CD4-positive, alpha-beta T cell treated with Interleukin-1 beta for 1 hour (primary cell): ENCODE measurements around the gene ATG101.

Source experiments
- DNase-seq, 2 donors: peaks; one replicate each; pipeline ENCODE4 v3.0.0-alpha.2; 2020 to 2022

Gene ATG101

GRCh38 chr12:52069327-52070184 is at the start of gene ATG101:
ATG101 (plus strand) TSS chr12:52069978; CDS start chr12:52073651, 3,673 bp downstream.
- DNase-seq = peak; percentile 90 to 92

- peak; percentile 71 to 72 for DNase-seq
Observed at GRCh38 chr12:52020539-52021336, 49.0 kb upstream of the ATG101 start.

GRCh38 chr12:52022841-52023181 is 47.0 kb upstream of the ATG101 start:
- no peak for DNase-seq

- DNase-seq = peak; percentile 88 to 89
Observed at GRCh38 chr12:52023182-52023975, 46.4 kb upstream of the ATG101 start.

GRCh38 chr12:52023976-52024688 is 45.6 kb upstream of the ATG101 start:
- no peak for DNase-seq

GRCh38 chr12:52024845-52025230 is 44.9 kb upstream of the ATG101 start:
- DNase-seq = peak in 1 of 2 donors; percentile 64

- no peak for DNase-seq
Observed at GRCh38 chr12:52026263-52026662, 43.5 kb upstream of the ATG101 start.

GRCh38 chr12:52027085-52027843 is 42.5 kb upstream of the ATG101 start:
- DNase-seq = no peak

- DNase-seq = no peak
Observed at GRCh38 chr12:52029685-52030084, 40.1 kb upstream of the ATG101 start.

GRCh38 chr12:52032446-52032803 is 37.4 kb upstream of the ATG101 start:
- DNase-seq = peak in 1 of 2 donors; percentile 24

- DNase-seq = peak; percentile 91 to 95
Observed at GRCh38 chr12:52032804-52033445, 36.9 kb upstream of the ATG101 start.

- DNase-seq = peak in 1 of 2 donors; percentile 31
Observed at GRCh38 chr12:52033446-52034140, 36.2 kb upstream of the ATG101 start.

- DNase-seq = no peak
Observed at GRCh38 chr12:52035190-52035589, 34.6 kb upstream of the ATG101 start.

GRCh38 chr12:52035926-52036325 is 33.9 kb upstream of the ATG101 start:
- no peak for DNase-seq

GRCh38 chr12:52036587-52037171 is 33.1 kb upstream of the ATG101 start:
- peak; percentile 95 for DNase-seq

- no peak for DNase-seq
Observed at GRCh38 chr12:52037248-52037861, 32.4 kb upstream of the ATG101 start.

- no peak for DNase-seq
Observed at GRCh38 chr12:52038447-52038846, 31.3 kb upstream of the ATG101 start.

- no peak for DNase-seq
Observed at GRCh38 chr12:52041035-52041434, 28.7 kb upstream of the ATG101 start.

GRCh38 chr12:52041695-52042123 is 28.1 kb upstream of the ATG101 start:
- peak; percentile 81 for DNase-seq
